Liver (tissue), 3 donors: Measurements from ENCODE around the gene ZNF92.

Experiments used
- CTCF ChIP-seq: fragments of 150-350 bp; IDR thresholded peaks from 2 replicates; pipeline ENCODE4 v1.5.1; 2017; ENCODE audit warnings: improper control_type of control experiment, low read depth, low read length; ENCODE audit not compliant: missing input control
- EGR1 ChIP-seq, 2 donors: IDR thresholded peaks; 2 replicates each; pipeline ENCODE4 v1.6.1; 2016 to 2018; ENCODE audit warnings: antibody characterized with exemption in 2 of 2, low read depth in 2 of 2
- FOXA1 ChIP-seq: IDR thresholded peaks from 2 replicates; pipeline ENCODE4 v1.6.1; 2016; ENCODE audit warnings: antibody characterized with exemption
- HNF4G ChIP-seq: IDR thresholded peaks from 2 replicates; pipeline ENCODE4 v1.6.1; 2016; ENCODE audit warnings: antibody characterized with exemption
- JUND ChIP-seq, 2 donors: IDR thresholded peaks; 2 replicates each; pipeline ENCODE4 v1.6.1; 2016; ENCODE audit warnings: antibody characterized with exemption in 2 of 2
- MAX ChIP-seq: IDR thresholded peaks from 2 replicates; pipeline ENCODE4 v1.6.1; 2016; ENCODE audit warnings: antibody characterized with exemption
- REST ChIP-seq: IDR thresholded peaks from 2 replicates; pipeline ENCODE4 v1.6.1; 2016; ENCODE audit warnings: antibody characterized with exemption, mild to moderate bottlenecking
- SP1 ChIP-seq: IDR thresholded peaks from 2 replicates; pipeline ENCODE4 v1.6.1; 2018; ENCODE audit warnings: antibody characterized with exemption, mild to moderate bottlenecking
- YY1 ChIP-seq: IDR thresholded peaks from 2 replicates; pipeline ENCODE4 v1.6.1; 2016; ENCODE audit warnings: antibody characterized with exemption, mild to moderate bottlenecking
- ZBTB33 ChIP-seq: IDR thresholded peaks from 2 replicates; pipeline ENCODE4 v1.6.1; 2016; ENCODE audit warnings: antibody characterized with exemption
- donor health status: healthy.
- donor health status: healthy.

- no peak for TF ChIP-seq CTCF
- no peak for TF ChIP-seq JUND (IDR thresholded peaks at IDR 0.05)
- TF ChIP-seq REST, result no peak
- TF ChIP-seq HNF4G, result no peak
- no peak for TF ChIP-seq MAX
- TF ChIP-seq ZBTB33, result no peak
- TF ChIP-seq YY1, result no peak
- TF ChIP-seq SP1, result no peak
- TF ChIP-seq EGR1 (IDR thresholded peaks at IDR 0.05; ENCODE audit: low read depth in 2 of 2), result no peak
- TF ChIP-seq FOXA1, result no peak
These were observed 35.3 kb upstream of the ZNF92 start for GRCh38 chr7:65338346-65338745.
